Stimulated activated CD8-positive, alpha-beta memory T cell treated with anti-CD3 and anti-CD28 coated beads, Interleukin-12 subunit alpha, Interleukin-12 subunit beta, amount 100 ng/mL, for 1 hour (primary cell): ENCODE results near the gene ING5.

Source experiments
- DNase-seq: peaks from one replicate; pipeline ENCODE4 v3.0.0-alpha.2; 2020; ENCODE audit warnings: low read depth

The ING5 gene

DNA sequence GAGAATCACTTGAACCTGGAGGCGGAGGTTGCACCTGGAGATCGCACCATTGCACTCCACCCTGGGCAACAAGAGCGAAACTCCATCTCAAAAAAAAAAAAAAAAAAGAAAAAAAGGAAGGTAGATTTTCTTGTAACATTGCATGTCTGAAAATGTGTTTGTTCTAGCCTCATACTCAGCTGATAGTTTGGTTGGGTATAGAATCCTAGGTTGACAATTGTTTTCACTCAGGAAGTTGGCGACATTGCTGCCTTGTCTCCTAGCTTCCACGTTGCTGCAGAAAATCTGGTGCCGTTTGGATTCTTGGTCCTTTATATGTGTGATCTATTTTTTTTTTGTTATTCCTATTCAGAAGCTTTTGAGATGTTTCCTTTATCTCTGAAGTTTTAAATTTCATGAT lies 4.7 kb downstream of the ING5 start:
- no peak for DNase-seq

DNA sequence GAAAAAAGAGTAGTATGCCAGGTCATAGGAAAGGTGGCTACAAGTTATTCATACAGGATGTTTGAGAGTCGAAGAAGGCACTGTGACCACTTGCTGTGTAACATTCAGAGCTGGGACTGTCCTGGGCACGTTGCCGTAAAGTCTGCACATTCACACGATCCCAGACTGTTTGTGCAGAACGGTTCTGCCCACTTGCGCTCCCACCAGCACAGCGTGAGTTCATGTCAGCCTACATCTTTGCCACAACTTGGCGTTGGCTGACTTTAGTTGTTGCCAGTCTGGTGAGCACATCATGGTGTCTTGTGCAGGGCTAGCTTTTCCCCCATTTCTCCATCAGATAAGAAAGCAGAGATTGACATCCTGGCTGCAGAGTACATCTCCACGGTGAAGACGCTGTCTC lies 7.0 kb downstream of the ING5 start:
- no peak for DNase-seq

GRCh38 chr2:241719093-241719492 lies 17.3 kb downstream of the ING5 start:
- DNase-seq = no peak

DNA sequence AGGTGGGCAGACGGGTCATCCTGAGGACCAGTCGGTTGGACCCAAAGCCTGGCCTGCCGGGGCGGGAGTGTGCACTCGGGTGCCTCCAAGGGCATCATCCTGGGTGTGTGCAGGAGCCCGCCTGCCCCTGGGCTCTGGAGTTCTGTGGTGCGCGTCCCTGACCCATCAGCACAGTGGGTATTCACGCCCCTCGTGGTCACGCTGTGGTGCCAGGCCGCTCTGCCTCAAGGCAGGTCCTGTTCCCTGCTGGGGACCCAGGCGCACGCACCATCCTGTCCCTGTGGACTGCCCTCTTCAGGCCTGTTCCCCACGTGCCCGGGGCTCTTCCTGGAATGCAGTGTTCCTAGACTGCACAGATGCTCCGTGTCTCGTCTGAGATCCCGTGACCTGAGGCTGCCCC lies 18.3 kb downstream of the ING5 start:
- DNase-seq = no peak

DNA sequence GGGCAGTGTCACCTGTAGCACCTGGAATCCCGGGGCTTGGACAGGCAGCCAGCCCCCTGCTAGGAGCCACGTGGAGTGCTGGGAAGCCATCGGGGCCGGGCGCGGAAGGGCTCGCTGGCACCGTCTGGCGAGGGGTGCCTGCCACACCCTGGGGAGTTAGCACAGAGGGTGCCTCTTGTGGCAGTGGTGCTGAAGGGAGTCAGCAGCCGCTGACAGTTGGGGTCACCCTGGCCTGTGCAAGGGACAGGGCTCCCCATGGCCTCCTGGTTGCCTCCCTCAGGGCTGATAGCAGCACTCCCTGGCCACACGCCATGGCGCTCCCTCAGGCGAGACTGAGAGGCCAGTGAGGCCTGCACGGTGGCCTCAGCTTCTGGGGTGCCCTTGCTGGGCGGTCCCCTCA lies 18.7 kb downstream of the ING5 start:
- no peak for DNase-seq

DNA sequence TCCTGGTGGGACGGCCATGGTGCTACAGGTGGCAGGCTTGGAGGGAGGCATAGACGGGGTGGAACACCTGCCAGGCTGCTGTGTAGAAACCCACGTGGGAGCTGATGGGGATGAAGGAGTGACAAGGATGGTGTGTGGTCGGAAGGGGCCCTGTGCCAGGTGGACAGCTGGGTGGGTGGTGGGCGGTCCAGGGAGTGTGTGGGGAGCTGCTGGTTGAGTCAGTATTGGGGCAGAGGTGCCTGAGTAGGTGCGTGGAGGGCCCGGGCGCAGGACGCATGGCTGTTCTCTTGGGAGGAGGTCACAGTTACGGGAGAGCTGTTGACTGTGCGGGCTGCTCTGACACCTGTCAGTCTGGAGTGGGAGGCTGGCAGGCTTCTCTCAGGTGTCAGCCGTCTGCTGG lies 20.0 kb downstream of the ING5 start:
- DNase-seq = no peak

GRCh38 chr2:241722896-241723454 lies 21.1 kb downstream of the ING5 start:
- DNase-seq = no peak

DNA sequence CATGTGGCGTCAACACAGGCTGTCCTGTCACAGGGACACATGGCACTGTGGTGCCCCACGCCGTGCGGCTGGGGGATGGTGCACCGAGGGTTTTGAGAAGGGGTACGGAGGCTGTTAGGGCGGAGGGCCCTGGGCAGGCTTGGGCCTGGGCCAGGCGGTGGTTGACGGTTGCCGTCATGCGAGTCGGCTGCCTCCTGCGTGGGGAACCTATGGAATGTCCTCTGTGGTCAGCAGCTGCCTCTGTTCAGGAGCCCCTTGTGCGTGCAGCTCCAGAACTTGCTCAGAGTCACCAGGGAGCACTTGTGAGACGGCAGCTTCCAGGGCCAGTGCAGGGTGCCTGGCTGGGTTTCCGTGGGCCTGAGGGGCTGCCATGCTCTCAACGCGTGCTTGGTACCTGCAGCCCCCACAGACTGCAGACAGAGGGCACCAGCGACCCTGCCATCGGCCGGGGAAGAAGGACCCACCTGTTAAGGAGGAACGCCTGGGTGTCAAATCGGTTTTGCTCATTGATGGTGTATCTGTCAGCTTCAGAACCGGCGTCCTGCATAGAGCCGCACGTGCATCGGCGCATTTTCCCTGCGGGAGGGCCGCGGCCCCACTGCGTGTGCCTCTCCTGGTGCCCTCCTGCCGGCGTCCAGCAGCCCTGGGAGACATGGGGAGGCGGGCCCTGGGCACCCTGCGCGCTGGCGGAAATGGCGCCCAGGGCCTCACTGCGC lies 22.6 kb downstream of the ING5 start:
- no peak for DNase-seq

DNA sequence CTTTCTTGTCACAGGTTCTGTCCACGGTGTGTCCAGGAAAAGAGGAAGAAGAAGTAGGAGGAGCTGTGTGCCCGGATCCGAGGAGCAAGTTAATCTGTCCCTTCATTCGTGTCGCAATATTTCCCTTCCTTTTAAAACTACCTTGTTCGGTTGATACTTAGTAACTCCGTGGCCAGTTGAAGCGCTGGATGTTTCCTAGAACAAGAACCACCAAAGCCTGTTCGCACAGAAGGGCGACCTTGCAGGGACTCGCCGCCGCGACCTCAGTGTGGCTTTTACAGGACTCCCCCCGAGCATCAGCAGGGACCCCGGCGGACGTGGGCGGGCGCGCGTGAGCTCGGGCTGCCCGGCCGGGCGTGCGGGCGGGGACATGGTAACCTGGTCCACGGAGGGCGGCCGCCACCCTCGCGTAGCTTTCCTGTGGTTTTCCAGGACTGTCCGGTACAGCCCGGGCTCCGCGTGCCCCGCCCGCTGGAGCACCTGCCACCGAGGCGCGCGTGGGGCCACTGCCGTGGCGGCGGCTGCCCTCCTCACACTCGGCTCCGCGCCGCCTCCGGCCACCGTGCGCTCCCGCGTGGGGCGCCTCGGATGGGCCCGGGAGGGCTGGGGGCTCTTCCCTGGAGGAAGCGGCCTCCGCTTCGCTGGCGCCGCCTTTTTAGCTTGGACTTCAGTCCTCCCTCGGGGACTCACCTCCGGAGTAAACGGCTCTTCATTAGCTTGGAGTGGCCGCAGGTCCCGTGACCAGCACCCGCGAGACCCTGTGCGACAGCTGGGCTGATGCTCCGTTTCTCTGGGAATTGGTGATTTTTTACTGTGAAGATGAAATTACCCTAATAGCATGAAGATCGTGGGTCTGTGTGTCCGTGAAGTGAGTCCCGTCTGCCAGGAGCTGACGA lies 23.4 kb downstream of the ING5 start:
- DNase-seq = no peak

- DNase-seq = no peak
These were observed 24.6 kb downstream of the ING5 start for GRCh38 chr2:241726459-241726858.

DNA sequence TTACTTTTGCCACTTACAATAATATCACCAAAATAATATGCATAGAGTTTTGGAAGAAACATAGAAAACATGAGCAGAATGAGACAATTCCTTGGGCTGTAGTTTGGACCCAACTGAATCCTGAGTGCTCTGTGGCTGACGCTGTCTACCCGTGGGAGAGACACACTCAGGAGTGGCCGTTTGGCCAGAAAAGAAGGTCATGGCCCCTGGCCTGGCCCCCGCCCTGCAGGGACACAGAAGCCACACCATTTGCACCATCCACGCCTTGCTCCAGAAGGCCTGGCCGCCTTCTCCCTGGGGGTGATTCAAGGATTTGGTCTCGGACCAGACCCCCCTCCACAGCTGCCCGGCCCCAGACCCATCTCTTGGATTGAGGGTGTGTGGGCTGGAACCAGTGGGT lies 26.2 kb downstream of the ING5 start:
- no peak for DNase-seq

DNA sequence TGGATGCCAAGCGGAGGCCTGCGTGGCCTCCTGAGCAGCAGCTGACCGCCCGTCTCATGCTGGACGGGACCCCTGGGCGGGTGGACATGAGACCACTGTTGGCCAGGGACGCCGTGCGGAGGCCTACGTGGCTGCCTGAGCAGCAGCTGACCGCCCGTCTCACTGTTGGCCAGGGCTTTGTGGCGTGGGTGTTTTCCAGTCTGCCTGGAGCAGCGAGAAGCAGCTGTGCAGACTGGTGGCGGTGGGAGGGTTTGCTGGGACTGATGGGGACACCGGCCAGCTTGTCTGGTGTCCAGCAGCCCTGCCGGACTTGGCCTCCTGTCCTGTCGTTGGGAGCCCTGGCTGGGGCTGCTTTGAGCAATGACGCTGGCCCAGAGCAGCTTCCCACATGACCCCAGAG lies 26.8 kb downstream of the ING5 start:
- no peak for DNase-seq

DNA sequence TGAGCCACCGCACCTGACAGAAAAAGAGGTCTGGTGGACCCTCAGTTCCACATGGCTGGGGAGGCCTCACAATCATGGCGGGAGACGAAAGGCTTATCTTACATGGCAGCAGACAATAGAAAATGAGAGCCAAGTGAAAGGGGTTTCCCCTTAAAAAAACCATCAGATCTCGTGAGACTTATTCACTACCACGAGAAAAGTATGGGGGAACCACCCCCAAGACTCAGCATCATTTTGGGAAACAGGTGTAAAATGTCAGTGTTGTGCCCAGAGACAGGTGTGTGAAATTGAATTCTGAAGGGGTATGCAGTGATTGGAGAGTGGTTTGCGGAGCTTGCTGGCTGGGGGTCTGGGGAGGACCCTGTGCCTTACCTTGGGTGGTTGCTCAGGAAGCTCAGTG lies 28.0 kb downstream of the ING5 start:
- no peak for DNase-seq

DNA sequence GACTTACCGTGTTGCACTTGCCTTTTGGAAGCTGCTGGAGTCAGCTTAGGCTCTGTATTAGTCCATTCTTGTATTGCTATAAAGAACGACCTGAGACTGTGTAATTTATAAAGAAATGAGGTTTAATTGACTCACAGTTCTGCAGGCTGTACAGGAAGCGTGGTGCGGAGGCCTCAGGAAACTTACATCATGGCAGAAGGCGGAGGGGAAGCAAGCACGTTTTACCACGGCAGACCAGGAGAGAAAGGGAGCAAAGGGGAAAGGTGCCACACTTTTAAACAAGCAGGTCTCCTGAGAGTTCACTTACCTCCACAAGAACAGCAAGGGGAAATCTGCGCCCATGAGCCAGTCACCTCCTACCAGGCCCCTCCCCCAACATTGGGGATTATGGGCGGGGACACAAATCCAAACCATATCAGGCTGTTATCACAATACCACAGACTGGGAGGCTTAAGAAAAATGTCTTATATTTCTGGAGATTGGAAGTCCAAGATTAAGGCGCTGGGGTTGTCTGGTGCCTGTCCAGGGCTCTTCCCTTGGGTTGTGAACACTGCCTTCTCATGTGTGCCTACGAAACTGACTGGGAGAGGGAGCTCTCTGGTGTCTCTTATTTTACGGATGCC lies 28.9 kb downstream of the ING5 start:
- no peak for DNase-seq

GRCh38 chr2:241732513-241733186 lies 30.8 kb downstream of the ING5 start:
- DNase-seq = peak; percentile 13

GRCh38 chr2:241733391-241734207 lies 31.8 kb downstream of the ING5 start:
- no peak for DNase-seq

DNA sequence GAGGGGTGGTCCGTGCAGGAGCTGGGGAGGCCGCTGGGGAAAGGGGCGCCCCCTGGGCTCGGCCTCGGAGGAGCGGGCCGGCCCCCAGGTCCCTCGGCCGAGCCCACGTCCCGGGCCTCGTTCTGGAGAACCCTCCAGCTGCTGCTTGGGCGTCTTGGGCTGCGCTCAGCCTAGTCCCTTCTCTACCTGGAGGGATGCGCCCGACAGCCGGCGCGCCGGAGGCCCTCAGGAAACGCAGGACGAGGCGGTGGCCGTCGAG lies 32.3 kb downstream of the ING5 start:
- DNase-seq = no peak

GRCh38 chr2:241734467-241735208 lies 32.8 kb downstream of the ING5 start, which contains the start of gene D2HGDH:
TSS of gene D2HGDH (plus strand) at chr2:241734630. CDS start at chr2:241735225, 595 bp downstream.
- peak; percentile 87 for DNase-seq

DNA sequence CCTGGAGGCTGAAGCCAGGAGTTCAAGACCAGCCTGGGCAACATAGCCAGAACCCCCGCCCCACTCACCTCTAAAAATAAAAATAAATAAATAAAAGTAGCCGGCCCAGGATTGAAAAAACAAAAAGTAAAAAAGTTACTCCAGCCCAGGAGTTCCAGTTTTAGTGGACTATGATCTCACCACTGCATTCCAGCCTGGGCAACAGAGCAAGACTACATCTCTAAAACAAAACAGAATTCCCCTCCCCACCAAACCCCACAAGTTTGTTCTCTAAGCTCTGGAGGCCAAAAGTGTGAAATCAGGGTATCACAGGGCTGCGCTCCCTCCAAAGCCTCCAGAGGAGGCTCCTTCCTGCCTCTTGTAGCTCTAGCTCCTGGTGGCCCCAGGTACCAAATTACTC lies 34.3 kb downstream of the ING5 start:
- no peak for DNase-seq

DNA sequence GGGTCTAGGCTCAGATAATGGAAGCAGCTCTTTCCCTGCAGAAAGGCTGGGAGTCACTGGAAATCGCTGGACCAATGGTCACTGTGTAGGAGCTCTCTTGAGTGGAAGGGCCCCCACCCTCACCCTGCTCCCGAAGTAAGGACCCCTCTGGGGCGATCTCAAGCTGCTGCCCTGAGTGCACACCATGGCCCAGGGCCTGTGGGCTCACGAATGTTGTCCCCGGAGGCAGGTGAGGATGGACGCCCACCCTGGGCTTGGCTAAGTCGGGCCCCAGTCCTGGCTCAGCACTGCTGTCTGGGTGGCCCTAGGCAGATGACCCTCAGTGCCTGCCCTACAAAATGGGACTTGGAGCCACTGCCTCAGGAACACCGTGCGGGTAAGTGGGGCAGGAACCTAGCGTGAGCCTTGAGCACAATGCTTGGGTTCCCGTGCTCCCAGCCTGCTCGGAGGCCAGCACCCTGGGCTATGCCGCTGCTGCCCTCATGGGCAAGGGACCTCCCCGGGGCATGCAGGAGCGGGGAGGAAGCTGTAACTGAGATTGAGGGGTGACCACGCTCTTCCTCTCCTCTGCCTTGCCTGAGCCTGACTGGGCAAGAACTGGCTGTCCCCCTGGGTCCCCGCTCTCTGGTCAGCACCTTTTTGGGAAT lies 36.3 kb downstream of the ING5 start:
- no peak for DNase-seq
